Esophagus (tissue), 2 donors: ENCODE results near the gene PPM1G. TPM values are rescaled to one million over a fixed set of nuclear protein-coding genes. Genes with fewer than 3 reads are reported as not detected.
"Not testable (repeated sequence)": the region's sequence is repeated elsewhere in the genome, so short reads cannot be mapped to it uniquely, and the experiment has no call there.

Source experiments
- H3K27ac ChIP-seq, 2 donors: one replicate each; pipeline ENCODE4 v1.5.1; 2013; ENCODE audit warnings: low read depth in 2 of 2, mild to moderate bottlenecking in 2 of 2, inconsistent platforms in 1 of 2, low read length in 1 of 2, moderate library complexity in 1 of 2
- H3K27me3 ChIP-seq, 2 donors: one replicate each; pipeline ENCODE4 v1.6.1; 2013; ENCODE audit warnings: low read length in 2 of 2, control low read depth in 1 of 2, mild to moderate bottlenecking in 1 of 2; ENCODE audit not compliant: insufficient read depth in 2 of 2, control insufficient read depth in 1 of 2
- H3K36me3 ChIP-seq, 2 donors: one replicate each; pipeline ENCODE4 v1.6.1; 2013; ENCODE audit warnings: low read length in 1 of 2; ENCODE audit not compliant: control insufficient read depth in 2 of 2, insufficient read depth in 2 of 2
- H3K4me1 ChIP-seq, 2 donors: one replicate each; pipeline ENCODE4 v1.6.1; 2013; ENCODE audit warnings: low read length in 1 of 2; ENCODE audit not compliant: control insufficient read depth in 2 of 2, insufficient read depth in 2 of 2
- H3K4me3 ChIP-seq, 2 donors: one replicate each; pipeline ENCODE4 v1.5.1; 2013; ENCODE audit warnings: low read length in 2 of 2, mild to moderate bottlenecking in 2 of 2, low read depth in 1 of 2, moderate library complexity in 1 of 2
- H3K9me3 ChIP-seq, 2 donors: one replicate each; pipeline ENCODE4 v1.6.1; 2013; ENCODE audit warnings: mild to moderate bottlenecking in 2 of 2, low read depth in 1 of 2, low read length in 1 of 2, moderate library complexity in 1 of 2; ENCODE audit not compliant: control insufficient read depth in 2 of 2, insufficient read depth in 1 of 2
- WGBS, 2 donors: extraction: QIAGEN DNeasy Blood & Tissue Kit; methylation state at CpG; one replicate each; pipeline ENCODE4 v1.1.7; 2013; 5-methylcytosine and 5-hydroxymethylcytosine counted together
- polyA plus RNA-seq, 2 donors: library from polyadenylated mRNA; stranded (reverse); fragments of 200-250 nt; gene quantifications; one replicate each; pipeline ENCODE4 v1.2.3, GENCODE V29; 2013
- donor health status: healthy with polysubstance abuse.
- donor health status: Bipolar disorder and iron deficiency.

The PPM1G gene
- polyA plus RNA-seq, 2 donors = 40.3 to 65.0 TPM

DNA sequence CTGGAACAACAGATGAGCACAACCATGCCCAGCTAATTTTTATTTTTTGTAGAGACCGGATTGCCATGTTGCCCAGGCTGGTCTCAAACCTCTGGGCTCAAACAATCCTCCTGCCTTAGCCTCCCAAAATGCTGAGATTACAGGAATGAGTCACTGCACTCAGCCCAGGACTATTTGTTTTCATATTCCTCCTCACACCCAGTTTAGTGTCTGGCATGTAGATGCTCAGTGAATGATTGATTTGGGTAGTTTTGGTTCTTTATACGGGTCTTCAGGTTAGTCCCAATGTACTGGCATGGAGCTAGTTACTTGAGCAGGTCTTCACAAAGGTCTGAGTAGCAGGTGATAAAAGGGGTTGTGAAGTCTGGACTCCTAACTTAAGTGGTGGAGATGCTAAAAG lies 45.5 kb downstream of the PPM1G start:
- no peaks in the 10 kb centered on the region for H3K27me3 ChIP-seq
- no peaks in the 10 kb centered on the region for H3K9me3 ChIP-seq
- peaks cover 22 to 39% of the 10 kb centered on the region in 2 donors for H3K36me3 ChIP-seq
- peaks cover 0 to 1% of the 10 kb centered on the region in 2 donors for H3K4me1 ChIP-seq
- H3K4me3 ChIP-seq = no peak overlapping the region
- WGBS, 2 donors = 79 to 82% methylated on average over 2 of the region's 2 CpGs
- no peak overlapping the region for H3K27ac ChIP-seq

DNA sequence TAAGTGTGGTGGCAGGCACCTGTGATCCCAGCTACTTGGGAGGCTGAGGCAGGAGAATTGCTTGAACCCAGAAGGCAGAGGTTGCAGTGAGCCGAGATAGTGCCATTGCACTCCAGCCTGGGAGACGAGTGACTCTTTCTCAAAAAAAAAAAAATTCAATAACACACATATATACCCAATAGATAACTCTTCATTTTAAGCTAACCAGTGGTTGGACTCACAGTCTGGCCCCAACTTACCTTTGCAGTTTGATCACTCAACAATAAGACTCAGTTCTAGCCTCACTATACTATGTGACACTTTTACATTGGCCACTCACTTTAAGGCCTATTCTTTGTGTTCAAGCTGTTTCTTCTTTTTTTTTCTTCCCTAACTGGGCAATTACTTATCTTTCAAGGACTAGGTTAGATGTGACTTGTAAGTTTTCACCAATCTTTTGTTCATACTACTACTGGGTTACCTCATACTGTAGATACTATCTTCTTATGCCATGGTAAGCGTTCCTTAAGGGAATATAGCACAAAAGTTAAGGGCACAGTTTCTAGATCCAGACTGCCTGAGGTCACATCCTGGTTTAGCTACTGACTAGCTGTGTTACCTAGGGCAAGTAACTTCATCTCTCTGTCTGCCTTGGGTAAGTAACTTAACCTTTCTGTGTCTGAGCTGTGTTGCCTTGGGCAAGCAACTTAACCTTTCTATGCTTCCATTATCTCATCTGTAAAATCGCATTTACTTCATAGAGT lies 46.5 kb downstream of the PPM1G start:
- Histone ChIP-seq H3K36me3 (peaks cover 20 to 32% of the 10 kb centered on the region in 2 donors), H3K27me3 (no peaks in the 10 kb centered on the region), H3K4me1 (no peaks in the 10 kb centered on the region), H3K27ac (no peak overlapping the region), H3K4me3 (no peak overlapping the region), H3K9me3 (no peaks in the 10 kb centered on the region)
- WGBS, 2 donors = 91 to 93% methylated on average over 4 of the region's 4 CpGs

- 0 to 1% methylated on average over 67 of the region's 67 CpGs for WGBS, 2 donors
- H3K9me3 ChIP-seq = no peaks in the 10 kb centered on the region
- H3K27me3 ChIP-seq = no peaks in the 10 kb centered on the region
- H3K4me1 ChIP-seq = peaks cover 0 to 2% of the 10 kb centered on the region in 2 donors
- peak within 1 kb of the TSS; percentile 67 to 97 for H3K4me3 ChIP-seq
- H3K27ac ChIP-seq = peak within 1 kb of the TSS; percentile 86 to 99
- H3K36me3 ChIP-seq = no peaks in the 10 kb centered on the region
Observed at GRCh38 chr2:27356382-27357181, 52.8 kb downstream of the PPM1G start, which contains the start of gene GTF3C2. Gene GTF3C2 (minus strand): TSS chr2:27356764. CDS start chr2:27343554, 13,210 bp downstream.

DNA sequence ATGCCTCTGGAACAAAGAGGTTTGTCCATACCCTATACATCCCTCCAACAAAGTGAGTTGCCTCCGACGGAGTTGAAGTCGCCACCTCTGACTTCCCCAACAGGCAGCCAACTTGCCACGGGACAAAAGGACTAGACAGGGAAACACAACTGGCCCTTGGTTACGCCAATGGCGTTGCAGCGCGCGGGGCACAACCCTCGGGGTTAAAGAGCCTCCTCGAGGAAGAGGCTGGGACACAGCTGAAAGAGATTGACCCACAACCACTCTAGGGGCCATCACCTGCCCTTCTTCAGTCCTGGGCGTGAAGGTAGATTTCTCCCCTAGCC lies 53.4 kb downstream of the PPM1G start:
- H3K9me3 ChIP-seq = no peaks in the 10 kb centered on the region
- peak overlapping the region; percentile 67 to 97 for H3K4me3 ChIP-seq
- no peaks in the 10 kb centered on the region for H3K36me3 ChIP-seq
- peaks cover 0 to 2% of the 10 kb centered on the region in 2 donors for H3K4me1 ChIP-seq
- H3K27me3 ChIP-seq = no peaks in the 10 kb centered on the region
- WGBS, 2 donors = 0% methylated on average over 12 of the region's 12 CpGs
- H3K27ac ChIP-seq = peak overlapping the region; percentile 86 to 99

DNA sequence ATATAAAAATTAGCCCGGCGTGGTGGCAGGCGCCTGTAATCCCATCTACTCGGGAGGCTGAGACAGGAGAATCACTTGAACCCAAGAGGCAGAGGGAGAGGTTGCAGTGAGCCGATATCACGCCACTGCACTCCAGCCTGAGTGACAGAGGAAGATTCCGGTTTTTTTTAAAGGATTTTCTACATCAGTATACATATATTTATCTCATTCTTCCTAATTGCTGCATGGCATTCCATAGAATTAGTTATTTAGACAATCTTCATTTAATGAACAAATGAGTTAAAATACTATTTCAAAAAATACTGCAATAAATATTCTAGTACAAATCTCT lies 54.8 kb downstream of the PPM1G start:
- Histone ChIP-seq H3K4me3 (no peak overlapping the region), H3K36me3 (no peaks in the 10 kb centered on the region), H3K4me1 (peaks cover 0 to 2% of the 10 kb centered on the region in 2 donors), H3K27me3 (no peaks in the 10 kb centered on the region), H3K27ac (no peak overlapping the region), H3K9me3 (no peaks in the 10 kb centered on the region)
- 87 to 90% methylated on average over 7 of the region's 7 CpGs for WGBS, 2 donors

GRCh38 chr2:27353762-27354596 lies 55.4 kb downstream of the PPM1G start:
- Histone ChIP-seq H3K27ac (peak overlapping the region; percentile 59 to 71), H3K9me3 (no peaks in the 10 kb centered on the region), H3K4me3 (no peak overlapping the region), H3K27me3 (no peaks in the 10 kb centered on the region), H3K36me3 (no peaks in the 10 kb centered on the region), H3K4me1 (peaks cover 0 to 2% of the 10 kb centered on the region in 2 donors)
- WGBS, 2 donors = 66 to 70% methylated on average over 7 of the region's 7 CpGs

DNA sequence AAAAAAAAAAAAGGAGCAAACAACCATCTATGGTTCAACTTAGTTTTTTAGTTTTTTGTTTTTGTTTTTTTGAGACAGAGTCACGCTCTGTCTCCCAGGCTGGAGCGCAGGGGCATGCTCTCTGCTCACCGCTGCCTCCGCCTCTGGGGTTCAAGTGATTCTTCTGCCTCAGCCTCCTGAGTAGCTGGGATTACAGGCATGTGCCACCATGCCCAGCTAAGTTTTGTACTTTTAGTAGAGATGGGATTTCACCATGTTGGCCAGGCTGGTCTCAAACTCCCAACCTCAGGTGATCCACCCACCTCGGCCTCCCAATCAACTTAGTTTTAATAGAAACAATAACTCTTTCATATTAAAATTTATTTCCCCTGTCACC lies 56.0 kb downstream of the PPM1G start:
- not testable (repeated sequence) for H3K4me3 ChIP-seq, H3K27me3 ChIP-seq, H3K36me3 ChIP-seq, H3K4me1 ChIP-seq, H3K9me3 ChIP-seq
- 96 to 97% methylated on average over 5 of the region's 5 CpGs for WGBS, 2 donors
- H3K27ac ChIP-seq = peak overlapping the region; percentile 59 to 71

DNA sequence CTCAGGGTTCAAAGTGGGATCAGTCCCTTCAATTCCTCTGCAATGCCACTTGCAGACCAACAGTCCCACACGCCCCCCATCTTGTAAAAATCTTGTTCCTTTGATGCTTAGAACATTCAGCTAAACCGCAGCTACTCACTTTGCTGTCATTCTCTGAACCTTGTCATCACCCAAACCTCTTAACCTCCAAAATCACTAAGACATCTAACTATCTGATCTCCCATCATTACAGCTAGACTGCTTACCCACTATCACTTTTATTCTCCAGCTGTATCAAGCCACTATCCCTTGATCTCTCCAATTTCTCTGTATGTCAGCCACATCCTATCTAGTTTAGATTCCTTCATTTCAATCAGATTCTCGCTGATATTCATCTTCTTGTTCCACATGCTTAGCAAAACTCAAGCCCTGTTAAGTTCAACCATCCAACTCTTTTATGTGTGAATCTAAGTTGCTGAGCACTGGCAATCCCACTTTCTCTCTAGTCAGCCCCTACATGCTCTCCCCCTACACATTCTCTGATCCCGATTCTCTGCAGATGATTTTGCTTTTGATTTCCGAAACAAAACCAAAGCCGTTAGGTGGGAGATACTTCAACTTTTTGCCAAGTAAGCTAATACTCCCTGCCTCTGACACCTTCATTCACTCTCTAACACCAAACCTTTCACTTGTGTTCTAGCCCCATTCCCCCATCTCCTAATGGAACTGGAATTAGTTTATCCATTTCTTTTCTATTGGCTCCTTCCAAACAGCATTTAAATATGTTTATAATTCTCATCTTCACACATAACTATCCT lies 57.4 kb downstream of the PPM1G start:
- 77 to 79% methylated on average over 6 of the region's 6 CpGs for WGBS, 2 donors
- Histone ChIP-seq H3K36me3 (no peaks in the 10 kb centered on the region), H3K4me3 (no peak overlapping the region), H3K4me1 (peaks cover 0 to 4% of the 10 kb centered on the region in 2 donors), H3K27ac (no peak overlapping the region), H3K9me3 (no peaks in the 10 kb centered on the region), H3K27me3 (no peaks in the 10 kb centered on the region)
